HG03196 (cell line): Measurements from ENCODE around the gene SYT7.

Source experiments
- ATAC-seq: cut with Tn5 transposase; IDR thresholded peaks from one replicate; pipeline ENCODE4 v1.9.1; 2021; ENCODE audit not compliant: unreplicated experiment

Gene SYT7

DNA sequence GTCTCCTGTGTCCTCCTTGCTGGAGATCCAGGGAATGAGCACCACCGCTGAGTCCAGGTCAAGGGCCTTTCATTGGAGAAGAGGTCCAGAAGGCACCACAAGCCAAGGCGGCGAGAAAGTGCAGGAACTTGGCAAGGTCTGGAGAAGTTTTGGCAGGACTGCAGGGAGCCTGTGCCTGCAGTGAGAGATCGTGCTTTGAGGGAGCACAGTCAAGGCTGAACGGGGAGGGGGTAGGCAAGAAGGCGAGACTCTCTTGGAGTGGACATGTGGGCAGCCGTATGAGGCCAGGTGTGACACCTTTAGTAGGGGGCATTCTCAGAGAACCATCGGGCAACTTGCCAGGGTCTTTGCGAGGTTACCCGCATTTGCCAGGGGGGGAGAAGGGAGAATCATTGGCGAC, 41.9 kb downstream of the SYT7 start:
- no peak for ATAC-seq

DNA sequence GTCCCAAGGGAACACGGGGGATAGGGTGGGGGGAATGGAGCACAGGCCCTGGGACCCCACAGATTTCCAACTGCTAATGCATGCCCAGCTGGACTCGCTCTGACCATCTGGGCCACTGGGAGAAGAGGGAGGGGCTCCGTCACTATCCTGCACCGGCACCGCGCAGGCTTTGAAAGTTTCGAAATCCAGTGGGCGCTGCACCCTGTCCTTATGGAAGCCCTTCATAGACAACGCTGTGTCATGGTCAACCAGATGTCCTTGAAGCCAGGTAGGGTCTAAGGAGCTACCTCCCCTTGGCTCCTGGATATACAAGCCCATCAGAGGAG, 42.3 kb downstream of the SYT7 start:
- ATAC-seq: no peak

DNA sequence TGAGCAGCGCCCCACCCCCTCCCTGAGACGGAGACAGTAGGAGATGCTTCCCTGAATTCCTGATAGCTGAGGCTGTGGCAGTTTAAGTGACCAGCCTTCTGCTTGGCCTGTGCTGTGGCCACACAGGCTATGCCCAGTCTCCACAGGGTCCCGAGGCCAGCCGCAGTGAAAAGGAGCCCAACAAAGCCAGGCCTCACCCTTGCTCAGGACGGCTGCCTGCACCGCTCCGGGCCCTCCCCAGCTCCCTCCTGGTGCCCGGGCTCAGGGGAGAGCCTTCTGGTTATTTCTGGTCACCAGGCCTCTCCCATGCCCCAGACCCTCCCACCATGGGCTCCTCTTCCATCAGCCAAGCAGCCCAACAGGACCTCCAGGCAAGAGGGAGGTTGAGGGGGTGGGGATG, 43.5 kb downstream of the SYT7 start:
- no peak for ATAC-seq

DNA sequence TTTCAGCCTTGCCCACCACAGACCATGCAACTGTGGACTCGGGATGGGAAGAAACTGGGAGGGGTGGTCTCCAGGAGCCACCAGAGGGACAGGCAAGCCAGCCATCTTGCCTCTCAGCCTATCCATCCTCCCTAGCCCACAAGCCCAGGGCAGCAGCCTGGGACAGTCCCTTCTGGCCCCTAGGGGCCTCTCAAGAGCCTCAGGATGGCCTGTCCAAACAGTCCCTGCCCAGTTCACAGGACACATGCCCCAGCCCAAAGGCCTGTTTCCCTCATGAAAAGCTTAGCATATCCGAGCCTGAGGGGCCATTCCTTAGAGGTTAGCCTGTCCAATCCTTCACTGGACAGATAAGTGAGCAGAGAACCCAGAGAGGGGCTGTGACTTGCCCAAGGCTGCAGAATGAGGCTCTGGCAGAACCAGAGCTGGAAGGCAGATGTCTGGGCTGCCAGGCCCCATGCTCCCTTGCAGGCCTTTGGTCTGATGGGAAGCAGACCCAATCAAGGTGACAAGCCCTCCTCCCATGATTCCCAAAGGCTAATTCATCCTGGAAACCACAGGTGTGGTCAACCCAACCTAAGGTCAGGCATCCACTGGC, 44.1 kb downstream of the SYT7 start:
- no peak for ATAC-seq

- ATAC-seq: no peak
Measured at GRCh38 chr11:61535998-61536675, 44.7 kb downstream of the SYT7 start.

GRCh38 chr11:61534933-61535839, 45.7 kb downstream of the SYT7 start:
- no peak for ATAC-seq

DNA sequence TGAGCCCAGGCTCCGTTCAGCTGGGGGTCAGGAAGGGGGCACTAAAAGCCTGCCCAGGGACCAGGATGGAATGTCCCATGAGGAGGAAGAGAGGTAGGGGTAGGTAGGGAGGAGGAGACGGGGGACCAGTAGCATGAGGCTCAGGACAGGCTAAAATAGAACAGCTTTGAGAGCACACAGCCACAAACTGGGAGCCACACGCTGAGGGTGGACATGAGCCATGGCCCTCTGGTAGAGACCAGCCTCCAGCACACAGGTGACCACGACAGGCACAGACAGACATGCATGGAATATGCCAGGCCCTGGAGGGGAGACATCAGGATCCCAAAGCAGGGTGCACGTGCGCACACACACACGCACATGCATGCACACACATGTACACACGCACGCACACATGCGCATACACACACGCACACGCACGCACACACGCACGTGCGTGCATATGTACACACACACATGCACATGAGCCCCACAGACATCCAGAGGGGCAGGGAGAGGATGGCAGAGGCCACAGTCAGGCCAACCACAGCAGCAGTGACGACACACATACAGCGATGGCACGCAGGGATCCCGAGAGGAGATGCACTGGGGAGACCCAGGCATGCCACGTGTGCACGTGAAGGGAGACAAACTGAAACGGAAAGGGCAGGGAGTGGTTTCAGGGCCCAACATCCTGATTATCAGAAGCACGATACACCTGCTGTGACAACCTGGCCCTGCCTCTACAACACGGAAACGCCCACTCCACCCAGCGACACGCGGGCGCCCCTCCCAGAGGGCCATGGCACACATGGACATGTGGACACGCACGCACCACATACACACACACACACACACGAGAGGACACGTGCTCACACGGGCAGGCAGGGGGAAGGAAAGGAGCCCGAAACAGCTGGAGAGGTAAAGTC, 46.6 kb downstream of the SYT7 start:
- no peak for ATAC-seq

DNA sequence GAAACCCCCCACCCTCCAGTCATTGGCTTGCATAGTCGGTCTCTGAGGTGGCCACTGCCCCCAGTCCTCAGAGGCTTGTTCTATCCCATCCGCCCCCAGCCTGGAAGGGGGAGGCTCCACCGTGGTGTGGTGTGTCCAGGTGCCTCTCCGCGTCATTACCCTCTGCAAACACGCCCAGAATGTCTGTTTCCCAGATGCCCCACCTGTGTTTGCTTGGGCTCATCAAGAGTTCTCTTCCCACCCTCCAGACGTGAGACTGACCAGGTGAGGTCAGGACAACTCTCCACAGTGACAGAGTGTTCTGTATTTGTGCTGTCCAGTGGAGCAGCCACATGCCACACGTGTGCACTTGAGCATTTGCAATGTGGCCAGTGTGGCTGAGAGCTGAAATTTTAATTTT, 47.5 kb downstream of the SYT7 start:
- ATAC-seq: no peak

GRCh38 chr11:61533039-61533375, 47.9 kb downstream of the SYT7 start:
- ATAC-seq: no peak

DNA sequence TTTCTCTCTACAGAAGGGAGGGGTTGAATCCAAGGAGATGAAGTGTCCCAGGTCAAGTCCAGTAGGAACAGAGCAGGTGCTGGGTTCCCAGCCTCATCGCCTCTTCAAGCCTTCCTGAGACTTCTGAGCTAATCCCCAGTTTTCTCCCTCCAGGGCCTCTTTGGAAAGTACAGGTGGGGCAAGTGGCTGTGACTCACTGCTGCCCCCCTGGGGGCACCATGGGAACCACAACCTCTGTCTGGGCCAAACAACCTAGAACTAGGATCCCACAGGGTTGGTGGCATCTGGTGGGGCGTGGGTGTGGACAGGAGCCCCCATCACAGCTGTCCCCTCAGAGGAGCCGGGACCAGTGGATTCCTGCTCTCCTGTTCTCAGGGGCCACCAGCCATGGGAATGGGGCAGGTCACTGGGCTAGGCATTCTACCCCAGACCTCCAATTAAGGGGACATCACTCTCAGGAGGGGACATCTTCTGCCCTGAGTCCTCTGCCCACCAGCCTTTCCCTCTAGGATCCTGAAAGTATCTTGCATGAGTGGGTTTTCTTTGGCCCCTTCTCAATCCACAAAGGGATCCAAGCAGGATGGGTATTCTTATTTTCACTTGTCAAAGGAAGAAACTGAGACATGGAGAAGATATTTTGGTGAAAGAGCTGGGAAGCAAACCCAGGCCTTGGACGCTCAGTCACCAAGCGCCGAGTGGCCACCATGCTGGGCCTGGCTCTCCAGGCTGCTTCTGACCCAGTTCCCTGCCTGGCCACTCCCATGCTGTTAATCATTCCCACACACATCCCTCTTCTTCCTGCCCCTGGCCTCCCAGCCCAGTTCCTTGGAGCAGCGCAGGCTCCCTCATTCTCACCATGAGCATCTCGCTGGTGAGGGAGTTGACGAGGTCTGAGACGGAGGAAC, 48.5 kb downstream of the SYT7 start:
- no peak for ATAC-seq

GRCh38 chr11:61531044-61531443, 49.8 kb downstream of the SYT7 start:
- no peak for ATAC-seq

DNA sequence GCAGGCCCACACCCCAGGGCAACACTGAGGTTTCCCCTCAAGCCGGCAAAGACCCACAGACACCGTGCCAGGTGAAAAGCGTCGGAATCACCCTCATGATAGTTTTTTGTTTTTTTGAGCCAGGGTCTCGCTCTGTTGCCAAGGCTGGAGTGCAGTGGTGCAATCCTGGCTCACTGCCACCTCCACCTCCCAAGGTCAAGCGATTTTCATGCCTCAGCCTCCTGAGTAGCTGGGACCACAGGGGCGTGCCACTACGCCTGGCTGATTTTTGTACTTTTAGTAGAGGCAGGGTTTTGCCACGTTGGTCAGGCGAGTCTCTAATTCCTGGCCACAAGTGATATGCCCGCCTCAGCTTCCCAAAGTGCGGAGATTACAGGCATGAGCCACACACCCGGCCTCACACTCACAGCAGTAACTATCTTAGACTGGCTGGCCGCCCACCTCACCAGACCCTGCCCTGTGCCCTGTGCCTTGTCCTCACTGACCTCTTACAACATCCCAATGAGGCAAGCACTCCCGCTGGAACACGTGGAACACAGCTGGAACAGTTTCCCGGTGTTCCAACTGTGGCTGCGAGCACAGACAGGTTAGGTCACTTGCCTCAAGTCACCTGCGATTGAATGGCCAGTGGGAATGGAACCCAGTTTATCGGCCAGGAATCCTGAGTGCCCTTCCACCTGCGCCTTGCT, 51.2 kb downstream of the SYT7 start:
- ATAC-seq: no peak

DNA sequence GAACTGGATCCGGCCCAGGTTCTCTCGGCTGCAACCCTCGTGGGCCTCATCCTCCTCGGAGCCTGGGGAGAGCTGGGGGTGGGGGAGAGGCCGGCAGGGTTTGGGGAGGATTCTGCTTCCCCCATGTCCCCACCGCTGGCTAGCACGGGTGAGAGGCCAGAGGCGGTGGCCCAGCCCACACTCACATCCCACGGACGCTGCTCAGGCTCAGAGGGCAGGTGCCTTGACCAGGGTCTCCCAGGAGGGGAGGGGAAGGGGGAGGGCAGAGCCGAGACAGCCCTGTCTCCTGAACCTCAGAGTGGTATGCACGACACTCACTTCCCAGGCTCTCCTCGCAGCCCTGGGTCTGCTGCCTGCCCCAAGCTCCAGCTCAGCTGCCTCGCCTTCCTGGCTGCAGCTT, 52.8 kb downstream of the SYT7 start:
- no peak for ATAC-seq

DNA sequence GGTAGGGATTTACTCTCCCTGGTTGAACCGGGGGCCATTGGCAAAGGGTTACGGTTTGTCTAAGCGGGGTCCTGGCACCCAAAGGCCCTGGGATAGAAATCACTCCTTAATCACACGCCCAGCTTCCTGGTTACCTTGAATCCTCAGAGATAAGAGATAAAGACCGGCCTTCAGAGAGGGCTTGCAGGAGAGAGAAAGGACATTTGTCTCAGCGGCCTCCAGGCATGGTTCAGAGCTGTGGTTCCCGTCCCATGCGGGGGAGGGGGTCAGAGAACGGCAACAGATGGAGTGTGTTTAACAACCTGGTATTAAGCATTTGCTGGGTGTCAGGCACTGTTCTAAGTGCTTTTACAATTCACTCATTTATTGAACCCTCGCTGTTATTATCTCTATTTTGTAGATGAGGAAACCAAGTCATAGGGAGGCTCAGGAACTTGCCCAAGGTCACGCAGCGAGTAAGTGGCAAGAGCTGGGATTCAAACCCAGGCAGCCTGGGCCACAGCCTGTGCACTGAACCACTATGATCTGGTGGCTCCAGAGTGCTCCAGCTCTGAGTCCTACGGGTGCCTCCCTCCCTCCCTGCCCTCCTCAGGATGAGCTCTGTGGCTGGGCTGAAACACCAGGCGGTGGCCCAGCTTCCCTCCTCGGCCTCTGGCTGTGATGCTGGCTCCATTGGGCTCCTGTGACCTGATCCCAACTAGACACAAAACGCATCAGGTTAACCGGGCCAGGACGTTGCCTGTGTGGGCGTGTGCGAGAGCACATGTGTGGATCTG, 53.7 kb downstream of the SYT7 start:
- no peak for ATAC-seq

DNA sequence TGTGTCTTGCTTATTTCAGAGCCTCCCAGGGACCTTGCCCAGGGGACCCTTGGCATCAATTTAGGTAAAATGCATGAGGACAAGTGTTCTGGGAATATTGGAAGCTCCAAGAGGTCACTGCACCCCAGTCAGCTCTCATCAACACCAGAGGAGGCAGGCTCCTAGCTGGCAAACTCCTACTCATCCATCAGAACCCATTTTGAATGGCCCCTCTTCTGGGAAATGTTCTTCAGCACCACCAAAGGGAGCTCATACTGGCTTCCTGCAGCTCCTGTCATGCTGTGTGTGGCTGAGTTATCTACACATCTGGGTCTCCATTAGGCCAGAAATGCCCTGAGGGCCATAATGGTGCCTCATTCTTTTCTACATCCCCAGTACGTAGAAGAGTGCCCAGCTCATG, 54.6 kb downstream of the SYT7 start:
- ATAC-seq: no peak

DNA sequence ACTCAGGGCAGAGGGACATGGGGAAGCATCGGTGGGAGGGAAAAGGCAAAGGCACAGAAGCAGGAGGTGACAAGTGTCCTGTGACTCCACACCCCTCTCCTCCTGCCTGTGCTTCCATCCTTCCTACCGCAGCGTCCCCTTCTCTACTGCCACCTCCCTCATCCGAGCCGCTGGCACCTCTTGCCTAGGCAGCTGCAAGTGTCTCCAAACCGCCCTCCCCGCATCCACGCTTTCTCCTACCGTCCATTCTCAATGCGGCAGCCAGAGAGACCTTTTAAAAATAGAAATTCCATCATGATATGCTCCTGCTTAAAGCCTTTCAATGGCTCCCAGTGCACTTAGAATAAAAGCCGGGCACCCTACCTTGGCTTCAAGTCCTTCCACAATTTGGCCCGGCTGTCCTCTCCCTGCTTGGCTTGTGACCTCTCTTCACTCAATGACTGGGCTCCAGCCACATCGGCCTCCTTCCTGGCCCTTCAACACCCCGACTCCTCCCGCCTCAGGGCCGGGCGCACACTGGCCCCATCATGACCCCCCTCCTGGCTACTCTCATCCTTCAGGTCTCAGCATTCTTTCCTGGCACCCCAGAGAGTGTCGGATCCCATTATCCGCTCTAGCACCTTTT, 55.8 kb downstream of the SYT7 start:
- no peak for ATAC-seq

GRCh38 chr11:61524446-61524845, 56.4 kb downstream of the SYT7 start:
- ATAC-seq: no peak

DNA sequence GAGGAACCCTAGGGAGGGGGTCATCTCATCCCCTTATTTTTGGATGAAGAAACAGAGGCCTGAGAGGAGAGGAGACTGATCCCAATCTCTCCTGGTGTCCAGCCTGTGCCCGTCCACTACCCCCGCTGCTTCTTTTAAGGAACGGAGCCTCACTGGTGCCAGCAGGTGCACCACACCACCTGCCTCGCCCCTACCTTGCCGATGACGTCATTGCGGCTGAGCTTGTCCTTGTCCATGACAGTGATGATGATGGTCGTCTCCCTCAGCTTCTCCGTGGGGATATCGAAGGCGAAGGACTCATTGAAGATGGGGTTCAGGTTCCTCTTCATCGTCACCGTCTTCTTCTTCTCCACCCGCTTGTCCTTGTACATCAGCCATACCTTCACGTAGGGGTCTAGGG, 58.0 kb downstream of the SYT7 start:
- ATAC-seq: no peak
